Mucosa of gallbladder (tissue), 1 donor: ENCODE results near the gene TBX3. TPM values are rescaled to one million over a fixed set of nuclear protein-coding genes. Genes with fewer than 3 reads are reported as not detected.
A peak's percentile ranks its signal among the peaks of the same experiment; 100 is the strongest.

Experiments used
- DNase-seq: peaks from one replicate; pipeline ENCODE4 v3.0.0-alpha.2; 2020; ENCODE audit warnings: low spot score
- total RNA-seq: library from RNA; stranded (reverse); gene quantifications from one replicate; pipeline ENCODE4 v1.2.1, GENCODE V29; 2021
- donor health status: DM: no; HTN: no; CAD: no.

The TBX3 gene
- total RNA-seq, 1 donor from 2014 or later, result 12.0 TPM

- peak; percentile 75 for DNase-seq
These were observed 15.7 kb downstream of the TBX3 start for GRCh38 chr12:114668151-114668885.

GRCh38 chr12:114667669-114668150 is 16.3 kb downstream of the TBX3 start:
- no peak for DNase-seq

- no peak for DNase-seq
These were observed 17.0 kb downstream of the TBX3 start for GRCh38 chr12:114666746-114667668.

- DNase-seq, result no peak
These were observed 18.3 kb downstream of the TBX3 start for GRCh38 chr12:114665411-114666260.

- no peak for DNase-seq
These were observed 19.2 kb downstream of the TBX3 start for GRCh38 chr12:114664651-114665320.

- peak; percentile 81 for DNase-seq
These were observed 21.3 kb downstream of the TBX3 start for GRCh38 chr12:114662512-114663177.

GRCh38 chr12:114661245-114661644 is 22.7 kb downstream of the TBX3 start:
- DNase-seq, result no peak

- no peak for DNase-seq
These were observed 24.9 kb downstream of the TBX3 start for GRCh38 chr12:114659084-114659483.

GRCh38 chr12:114658002-114658441 is 26.0 kb downstream of the TBX3 start:
- no peak for DNase-seq

GRCh38 chr12:114657597-114657920 is 26.4 kb downstream of the TBX3 start:
- DNase-seq, result no peak

GRCh38 chr12:114656906-114657596 is 26.9 kb downstream of the TBX3 start:
- no peak for DNase-seq

GRCh38 chr12:114655934-114656749 is 27.8 kb downstream of the TBX3 start:
- DNase-seq, result no peak

GRCh38 chr12:114649585-114649984 is 34.4 kb downstream of the TBX3 start:
- DNase-seq, result no peak

- no peak for DNase-seq
These were observed 35.3 kb downstream of the TBX3 start for GRCh38 chr12:114648711-114649110.

- DNase-seq, result no peak
These were observed 45.1 kb downstream of the TBX3 start for GRCh38 chr12:114638790-114639435.

GRCh38 chr12:114636723-114637480 is 47.1 kb downstream of the TBX3 start:
- DNase-seq, result no peak

- DNase-seq, result no peak
These were observed 52.7 kb downstream of the TBX3 start for GRCh38 chr12:114631242-114631641.

GRCh38 chr12:114628199-114628598 is 55.8 kb downstream of the TBX3 start:
- DNase-seq, result no peak
